ENCODE measurements around the gene C6orf132. TPM values are rescaled to one million over a fixed set of nuclear protein-coding genes. Genes with fewer than 3 reads are reported as not detected.

Gene C6orf132
- total and polyA plus RNA-seq, 8 donors = 27.4 to 99.2 (median 73.3) TPM

DNA sequence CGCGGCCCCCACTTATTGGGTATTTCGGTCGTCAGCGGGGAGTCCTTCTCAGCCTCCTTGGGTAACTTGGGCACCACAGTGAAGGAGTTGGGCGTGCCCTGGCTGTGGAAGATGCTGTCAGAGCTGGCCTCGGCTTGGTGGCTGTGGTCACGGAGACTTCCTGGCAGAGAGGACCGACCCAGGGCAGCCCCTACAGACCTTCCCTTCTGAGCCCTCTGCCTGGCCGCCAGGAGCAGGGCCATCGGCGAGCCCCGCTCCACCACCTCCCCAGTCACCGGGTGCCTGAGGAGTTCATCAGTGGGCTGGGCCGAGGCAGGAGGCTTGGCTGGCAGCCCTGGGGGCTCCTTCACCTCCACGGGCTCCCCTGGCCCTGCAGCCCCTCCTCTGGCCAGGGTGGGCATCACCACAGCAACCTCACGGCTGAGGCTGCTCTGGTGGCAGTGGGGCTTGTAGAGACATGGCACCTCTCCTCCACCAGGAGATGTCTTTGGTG, 37.2 kb downstream of the C6orf132 start:
- Histone ChIP-seq H3K4me3 (peak overlapping the region in 1 of 4 donors; percentile 58), H3K9me3 (no peaks in the 10 kb centered on the region), H3K4me1 (peaks cover 34 to 65% (median 41%) of the 10 kb centered on the region in 4 donors), H3K27me3 (peaks cover 0 to 30% (median 0%) of the 10 kb centered on the region in 3 donors), H3K36me3 (peaks cover 0 to 66% (median 45%) of the 10 kb centered on the region in 4 donors), H3K27ac (peak overlapping the region in 2 of 5 donors; percentile 67 to 70)
- no peak for DNase-seq
- intact Hi-C loops (cut with DNase I; ENCODE audit: low total_unique reads) = no loop called here
- TF ChIP-seq POLR2A (IDR thresholded peaks at IDR 0.05) = no peak
- no peak for TF ChIP-seq EP300 (IDR thresholded peaks at IDR 0.05)
- TF ChIP-seq POLR2AphosphoS5 (IDR thresholded peaks at IDR 0.05) = no peak
- no peak for TF ChIP-seq CTCF (IDR thresholded peaks at IDR 0.05)
- WGBS, 5 donors = 76 to 86% (median 80%) methylated on average over 7 to 17 of the region's 17 CpGs

GRCh38 chr6:42104804-42105125, 37.7 kb downstream of the C6orf132 start:
- WGBS, 5 donors = 40 to 58% (median 44%) methylated on average over 14 to 16 of the region's 16 CpGs
- H3K9me3 ChIP-seq = no peaks in the 10 kb centered on the region
- H3K4me3 ChIP-seq = peak overlapping the region; percentile 36 to 58 (median 46)
- H3K27me3 ChIP-seq = peaks cover 0 to 30% (median 0%) of the 10 kb centered on the region in 3 donors
- no peak for DNase-seq
- TF ChIP-seq POLR2A (IDR thresholded peaks at IDR 0.05) = no peak
- no peak for TF ChIP-seq EP300 (IDR thresholded peaks at IDR 0.05)
- no peak for TF ChIP-seq POLR2AphosphoS5 (IDR thresholded peaks at IDR 0.05)
- peak overlapping the region in 3 of 5 donors; percentile 44 to 70 (median 67) for H3K27ac ChIP-seq
- H3K36me3 ChIP-seq = peaks cover 0 to 65% (median 41%) of the 10 kb centered on the region in 4 donors
- H3K4me1 ChIP-seq = peaks cover 38 to 69% (median 45%) of the 10 kb centered on the region in 4 donors
- intact Hi-C loops (cut with DNase I; ENCODE audit: low total_unique reads) = no loop called here

- Histone ChIP-seq H3K36me3 (peaks cover 0 to 59% (median 36%) of the 10 kb centered on the region in 4 donors), H3K27ac (peak overlapping the region in 4 of 5 donors; percentile 26 to 70 (median 56)), H3K4me3 (peak overlapping the region; percentile 36 to 58 (median 46)), H3K27me3 (peaks cover 0 to 30% (median 0%) of the 10 kb centered on the region in 3 donors), H3K4me1 (peaks cover 43 to 74% (median 50%) of the 10 kb centered on the region in 4 donors), H3K9me3 (no peaks in the 10 kb centered on the region)
- peak in 5 of 7 experiments; percentile 15 to 69 (median 45) for TF ChIP-seq CTCF (IDR thresholded peaks at IDR 0.05)
- peak in 2 of 3 donors; percentile 5 to 15 for TF ChIP-seq POLR2AphosphoS5 (IDR thresholded peaks at IDR 0.05)
- no peak for TF ChIP-seq POLR2A (IDR thresholded peaks at IDR 0.05)
- no peak for TF ChIP-seq EP300 (IDR thresholded peaks at IDR 0.05)
- WGBS, 5 donors = 26 to 46% (median 35%) methylated on average over 27 to 66 of the region's 66 CpGs
- intact Hi-C loops (cut with DNase I; ENCODE audit: low total_unique reads) = no loop called here
- DNase-seq = peak; percentile 59 to 87
Measured at GRCh38 chr6:42104095-42104803, 38.2 kb downstream of the C6orf132 start.

GRCh38 chr6:42103753-42104094, 38.7 kb downstream of the C6orf132 start:
- Histone ChIP-seq H3K27ac (peak overlapping the region in 3 of 5 donors; percentile 44 to 70 (median 67)), H3K4me3 (peak overlapping the region in 1 of 4 donors; percentile 47), H3K27me3 (peaks cover 0 to 30% (median 0%) of the 10 kb centered on the region in 3 donors), H3K36me3 (peaks cover 0 to 55% (median 32%) of the 10 kb centered on the region in 4 donors), H3K4me1 (peaks cover 46 to 80% (median 54%) of the 10 kb centered on the region in 4 donors), H3K9me3 (no peaks in the 10 kb centered on the region)
- DNase-seq = no peak
- WGBS, 5 donors = 80 to 86% (median 83%) methylated on average over 6 to 12 of the region's 12 CpGs
- intact Hi-C loops (cut with DNase I; ENCODE audit: low total_unique reads) = no loop called here
- no peak for TF ChIP-seq CTCF (IDR thresholded peaks at IDR 0.05)
- no peak for TF ChIP-seq POLR2A (IDR thresholded peaks at IDR 0.05)
- TF ChIP-seq POLR2AphosphoS5 (IDR thresholded peaks at IDR 0.05) = no peak
